Measurements from ENCODE around the gene ANKRD44. TPM values are rescaled to one million over a fixed set of nuclear protein-coding genes. Genes with fewer than 3 reads are reported as not detected.
A peak's percentile ranks its signal among the peaks of the same experiment; 100 is the strongest.
"Not testable (repeated sequence)": the region's sequence is repeated elsewhere in the genome, so short reads cannot be mapped to it uniquely, and the experiment has no call there.

The ANKRD44 gene
- total RNA-seq, 2 donors from 2014 or later: 131 to 154 TPM

GRCh38 chr2:197251163-197251562 lies 59.4 kb downstream of the ANKRD44 start:
- ATAC-seq (replicated peaks): no peak
- H3K27ac Mint-ChIP-seq: peak overlapping the region; percentile 77
- H3K36me3 Mint-ChIP-seq (ENCODE audit: low read depth): peaks cover 30% of the 10 kb centered on the region
- H3K4me1 Mint-ChIP-seq: peaks cover 63% of the 10 kb centered on the region
- peak overlapping the region; percentile 23 for H3K4me3 Mint-ChIP-seq
- no peaks in the 10 kb centered on the region for H3K9me3 Mint-ChIP-seq
- no peaks in the 10 kb centered on the region for H3K27me3 Mint-ChIP-seq

GRCh38 chr2:197250084-197250397 lies 60.5 kb downstream of the ANKRD44 start:
- H3K36me3 Mint-ChIP-seq (ENCODE audit: low read depth): peaks cover 23% of the 10 kb centered on the region
- peak overlapping the region; percentile 75 for H3K4me3 Mint-ChIP-seq
- no peaks in the 10 kb centered on the region for H3K27me3 Mint-ChIP-seq
- ATAC-seq (replicated peaks): peak; percentile 7
- H3K4me1 Mint-ChIP-seq: peaks cover 62% of the 10 kb centered on the region
- no peaks in the 10 kb centered on the region for H3K9me3 Mint-ChIP-seq
- peak overlapping the region; percentile 77 for H3K27ac Mint-ChIP-seq

GRCh38 chr2:197249381-197250083 lies 61.0 kb downstream of the ANKRD44 start:
- Mint-ChIP-seq H3K27ac (peak overlapping the region; percentile 77), H3K4me1 (peaks cover 59% of the 10 kb centered on the region), H3K9me3 (no peaks in the 10 kb centered on the region), H3K27me3 (no peaks in the 10 kb centered on the region), H3K4me3 (peak overlapping the region; percentile 75), H3K36me3 (ENCODE audit: low read depth) (peaks cover 23% of the 10 kb centered on the region)
- peak; percentile 33 for ATAC-seq (replicated peaks)

- peak; percentile 77 for ATAC-seq (replicated peaks)
Measured at GRCh38 chr2:197248623-197249022, 62.0 kb downstream of the ANKRD44 start.

DNA sequence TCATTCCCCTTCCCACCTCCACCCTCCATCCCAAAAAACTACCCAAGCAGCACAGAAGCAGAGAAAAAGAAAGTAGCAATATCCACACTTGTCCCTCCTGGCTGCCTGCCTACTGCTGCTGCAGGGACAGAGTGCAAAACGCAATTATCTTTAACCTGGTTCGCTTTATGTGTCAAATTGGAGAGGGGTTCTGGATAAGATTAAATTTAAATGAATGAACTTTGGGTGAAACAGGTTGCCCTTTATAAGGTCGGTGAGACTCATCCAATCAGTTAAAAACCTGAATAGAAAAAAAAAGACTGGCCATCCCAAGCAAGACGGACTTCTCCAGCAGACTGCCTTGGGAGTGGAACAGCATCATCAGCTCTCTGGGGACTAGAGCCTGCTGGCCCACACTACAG lies 62.6 kb downstream of the ANKRD44 start:
- Mint-ChIP-seq H3K27ac (peak overlapping the region; percentile 77), H3K9me3 (no peaks in the 10 kb centered on the region), H3K27me3 (no peaks in the 10 kb centered on the region), H3K4me1 (peaks cover 60% of the 10 kb centered on the region), H3K36me3 (ENCODE audit: low read depth) (peaks cover 23% of the 10 kb centered on the region), H3K4me3 (peak overlapping the region; percentile 75)
- no peak for ATAC-seq (replicated peaks)

More at GRCh38 chr2:197248623-197249022, 62.0 kb downstream of the ANKRD44 start:
- Mint-ChIP-seq H3K36me3 (ENCODE audit: low read depth) (peaks cover 23% of the 10 kb centered on the region), H3K27me3 (no peaks in the 10 kb centered on the region), H3K4me1 (peaks cover 59% of the 10 kb centered on the region), H3K4me3 (peak overlapping the region; percentile 75), H3K27ac (peak overlapping the region; percentile 77), H3K9me3 (no peaks in the 10 kb centered on the region)

DNA sequence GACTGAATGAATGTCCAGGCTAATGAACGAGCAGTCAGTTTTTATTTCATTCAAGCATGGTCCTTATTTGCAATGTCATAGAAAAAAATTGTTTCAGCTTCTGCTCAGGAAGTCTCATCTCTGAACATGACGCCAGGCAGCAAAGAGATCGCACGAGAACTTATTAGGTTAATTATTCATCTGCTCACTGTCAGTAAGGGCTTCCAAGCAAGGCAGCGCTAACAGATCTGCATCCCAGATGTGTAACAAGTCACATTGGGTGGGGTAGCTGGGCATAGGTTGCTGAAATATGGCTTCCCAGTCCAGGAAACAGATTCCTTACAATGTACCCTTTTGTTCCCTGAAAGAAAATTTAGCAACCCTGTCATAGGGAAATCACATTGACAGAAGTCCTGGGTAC lies 63.5 kb downstream of the ANKRD44 start:
- Mint-ChIP-seq H3K36me3 (ENCODE audit: low read depth) (peaks cover 23% of the 10 kb centered on the region), H3K4me1 (peaks cover 67% of the 10 kb centered on the region), H3K4me3 (peak overlapping the region; percentile 75), H3K9me3 (no peaks in the 10 kb centered on the region), H3K27ac (peak overlapping the region; percentile 77), H3K27me3 (no peaks in the 10 kb centered on the region)
- ATAC-seq (replicated peaks): no peak

GRCh38 chr2:197245829-197246804 lies 64.5 kb downstream of the ANKRD44 start:
- peaks cover 62% of the 10 kb centered on the region for H3K4me1 Mint-ChIP-seq
- peaks cover 23% of the 10 kb centered on the region for H3K36me3 Mint-ChIP-seq (ENCODE audit: low read depth)
- H3K27me3 Mint-ChIP-seq: no peaks in the 10 kb centered on the region
- peak overlapping the region; percentile 75 for H3K4me3 Mint-ChIP-seq
- H3K9me3 Mint-ChIP-seq: no peaks in the 10 kb centered on the region
- no peak for ATAC-seq (replicated peaks)
- peak overlapping the region; percentile 77 for H3K27ac Mint-ChIP-seq

DNA sequence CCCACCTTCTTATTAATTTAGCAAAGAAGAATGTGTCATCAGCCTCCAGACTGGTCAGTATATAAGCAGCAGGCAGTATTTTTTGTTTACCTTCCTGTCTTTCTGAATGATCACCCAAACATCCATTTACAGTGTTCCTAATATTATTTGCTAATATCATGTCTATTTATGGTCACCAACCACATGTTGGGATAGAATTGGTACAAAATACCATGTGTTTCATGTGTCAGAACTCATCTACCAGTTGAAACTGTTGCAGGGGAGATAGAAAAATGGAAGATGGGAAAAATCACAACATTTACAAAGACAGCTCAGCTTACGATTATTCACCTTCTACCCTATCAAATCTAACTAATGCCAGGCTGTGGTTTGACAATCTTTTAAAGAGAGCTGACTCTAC lies 66.2 kb downstream of the ANKRD44 start:
- no peaks in the 10 kb centered on the region for H3K27me3 Mint-ChIP-seq
- ATAC-seq (replicated peaks): no peak
- peaks cover 61% of the 10 kb centered on the region for H3K4me1 Mint-ChIP-seq
- peak overlapping the region; percentile 25 for H3K27ac Mint-ChIP-seq
- H3K9me3 Mint-ChIP-seq: no peaks in the 10 kb centered on the region
- peak overlapping the region; percentile 44 for H3K4me3 Mint-ChIP-seq
- H3K36me3 Mint-ChIP-seq (ENCODE audit: low read depth): peaks cover 26% of the 10 kb centered on the region

GRCh38 chr2:197242719-197243118 lies 67.9 kb downstream of the ANKRD44 start:
- no peak for ATAC-seq (replicated peaks)
- Mint-ChIP-seq H3K9me3 (no peaks in the 10 kb centered on the region), H3K27me3 (no peaks in the 10 kb centered on the region), H3K4me3 (peak overlapping the region; percentile 52), H3K4me1 (peaks cover 62% of the 10 kb centered on the region), H3K36me3 (ENCODE audit: low read depth) (peaks cover 23% of the 10 kb centered on the region), H3K27ac (peak overlapping the region; percentile 77)

DNA sequence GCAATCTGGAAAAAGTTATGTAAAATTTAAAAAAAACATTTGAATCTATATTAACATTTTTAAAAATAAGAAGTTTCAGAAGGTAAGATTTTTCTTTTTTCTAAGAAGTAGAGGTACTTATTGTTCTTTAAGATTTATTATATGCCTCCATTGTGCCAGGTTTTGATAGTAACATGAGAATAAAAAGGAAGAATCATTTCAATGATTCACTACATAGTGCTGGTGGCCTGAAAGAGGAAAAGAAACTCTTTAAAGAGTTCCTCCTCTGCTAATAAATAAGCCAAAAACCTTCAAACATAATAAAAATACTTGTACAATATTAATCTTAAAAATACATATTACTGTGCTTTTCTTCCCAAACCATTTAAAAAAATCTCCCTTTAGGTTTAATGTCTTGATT lies 69.0 kb downstream of the ANKRD44 start:
- ATAC-seq (replicated peaks): no peak
- no peaks in the 10 kb centered on the region for H3K9me3 Mint-ChIP-seq
- H3K4me1 Mint-ChIP-seq: peaks cover 64% of the 10 kb centered on the region
- H3K27me3 Mint-ChIP-seq: no peaks in the 10 kb centered on the region
- peaks cover 18% of the 10 kb centered on the region for H3K36me3 Mint-ChIP-seq (ENCODE audit: low read depth)
- H3K27ac Mint-ChIP-seq: no peak overlapping the region
- H3K4me3 Mint-ChIP-seq: peak overlapping the region; percentile 84

- Mint-ChIP-seq H3K9me3 (no peaks in the 10 kb centered on the region), H3K36me3 (ENCODE audit: low read depth) (peaks cover 17% of the 10 kb centered on the region), H3K27ac (peak overlapping the region; percentile 83), H3K4me1 (peaks cover 65% of the 10 kb centered on the region), H3K27me3 (no peaks in the 10 kb centered on the region), H3K4me3 (peak overlapping the region; percentile 84)
- no peak for ATAC-seq (replicated peaks)
Measured at GRCh38 chr2:197241153-197241552, 69.4 kb downstream of the ANKRD44 start.

DNA sequence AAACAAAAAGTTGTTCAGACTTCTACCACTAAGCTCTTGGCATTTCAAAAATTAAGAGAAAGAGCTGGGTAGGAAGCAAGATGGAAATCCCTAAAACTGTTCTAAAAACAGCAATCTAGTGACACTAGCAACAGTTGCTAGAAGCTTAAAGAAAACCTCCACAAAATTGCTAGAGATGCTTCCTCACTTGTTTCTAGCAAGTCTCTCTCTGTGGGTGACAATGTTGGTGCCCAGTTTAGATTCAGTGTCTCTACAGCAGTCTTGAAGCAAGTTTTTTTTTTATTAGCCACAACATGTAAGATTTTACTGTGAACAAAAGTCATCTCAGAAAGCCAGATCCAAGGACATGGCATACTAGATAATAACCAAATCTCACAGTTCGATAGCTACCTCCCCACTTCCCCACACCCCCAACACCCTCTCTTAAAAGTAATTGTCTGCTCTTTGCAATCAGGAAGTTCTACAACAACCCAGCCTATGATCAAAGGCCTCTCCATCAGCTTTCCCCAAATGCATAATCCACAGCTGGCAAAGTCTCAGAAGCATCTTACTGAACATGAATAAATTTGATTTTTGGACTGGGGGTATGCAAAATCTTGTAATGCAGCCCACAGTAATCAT lies 70.0 kb downstream of the ANKRD44 start:
- no peaks in the 10 kb centered on the region for H3K9me3 Mint-ChIP-seq
- H3K4me1 Mint-ChIP-seq: peaks cover 67% of the 10 kb centered on the region
- peaks cover 17% of the 10 kb centered on the region for H3K36me3 Mint-ChIP-seq (ENCODE audit: low read depth)
- ATAC-seq (replicated peaks): peak; percentile 15
- peak overlapping the region; percentile 83 for H3K27ac Mint-ChIP-seq
- no peaks in the 10 kb centered on the region for H3K27me3 Mint-ChIP-seq
- peak overlapping the region; percentile 84 for H3K4me3 Mint-ChIP-seq

- peak overlapping the region; percentile 84 for H3K4me3 Mint-ChIP-seq
- peaks cover 17% of the 10 kb centered on the region for H3K36me3 Mint-ChIP-seq (ENCODE audit: low read depth)
- H3K9me3 Mint-ChIP-seq, H3K27me3 Mint-ChIP-seq: not testable (repeated sequence)
- peaks cover 67% of the 10 kb centered on the region for H3K4me1 Mint-ChIP-seq
- ATAC-seq (replicated peaks): peak; percentile 38
- H3K27ac Mint-ChIP-seq: peak overlapping the region; percentile 83
Measured at GRCh38 chr2:197240018-197240417, 70.6 kb downstream of the ANKRD44 start.

- Mint-ChIP-seq H3K27me3 (no peaks in the 10 kb centered on the region), H3K4me1 (peaks cover 68% of the 10 kb centered on the region), H3K36me3 (ENCODE audit: low read depth) (peaks cover 17% of the 10 kb centered on the region), H3K9me3 (no peaks in the 10 kb centered on the region), H3K27ac (peak overlapping the region; percentile 83), H3K4me3 (peak overlapping the region; percentile 84)
- ATAC-seq (replicated peaks): peak; percentile 70
Measured at GRCh38 chr2:197239434-197239833, 71.1 kb downstream of the ANKRD44 start.

Measured in activated T-helper 17 cell treated with anti-CD3 and anti-CD28 coated beads, Interleukin-2, amount 50 U/mL, for 72 hours (primary cell).